ENCODE results near the gene FAM83C.

Gene FAM83C

GRCh38 chr20:35298264-35298663 is 6.0 kb upstream of the FAM83C start:
- no peak for DNase-seq

DNA sequence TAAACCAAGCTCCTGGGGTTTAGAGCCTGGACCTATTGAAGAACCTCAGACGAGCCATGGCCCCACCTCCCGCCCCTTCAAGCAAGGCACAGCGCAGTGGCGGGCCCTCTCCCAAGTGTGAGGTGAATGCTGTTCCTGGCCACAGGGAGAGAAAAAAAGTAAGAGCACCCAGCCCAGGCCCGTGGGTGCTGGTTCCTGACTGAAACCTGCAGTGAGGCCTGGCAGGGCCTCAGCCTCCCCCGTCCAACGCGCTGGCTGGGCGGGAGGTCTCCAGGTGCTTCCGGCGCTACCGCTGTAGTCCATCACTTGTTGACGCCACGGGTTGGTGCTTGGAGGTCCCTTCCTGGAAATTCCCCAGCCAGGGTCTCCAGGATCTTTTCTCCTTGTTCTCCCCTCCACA is 5.5 kb upstream of the FAM83C start:
- no peak for DNase-seq

DNA sequence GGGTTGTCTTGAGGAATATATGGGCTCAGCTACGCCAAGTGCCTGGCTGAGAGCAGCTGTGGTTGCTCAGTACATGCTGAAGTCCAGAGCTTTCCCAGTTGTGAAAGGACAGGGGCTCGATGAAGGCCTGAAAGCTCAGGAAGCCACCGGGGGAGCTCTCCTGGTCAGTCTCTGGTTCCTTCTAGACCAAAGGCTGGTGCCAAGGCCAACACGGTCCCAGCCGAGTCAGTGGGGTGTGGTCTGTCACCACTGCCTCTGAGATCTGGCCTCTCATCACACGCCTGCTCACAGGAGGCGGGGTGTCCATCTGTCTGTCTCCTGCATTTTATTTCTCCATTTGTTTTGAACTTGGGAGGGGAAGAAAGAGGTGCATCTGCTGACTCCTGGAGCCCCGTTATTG is 4.9 kb upstream of the FAM83C start:
- no peak for DNase-seq

DNA sequence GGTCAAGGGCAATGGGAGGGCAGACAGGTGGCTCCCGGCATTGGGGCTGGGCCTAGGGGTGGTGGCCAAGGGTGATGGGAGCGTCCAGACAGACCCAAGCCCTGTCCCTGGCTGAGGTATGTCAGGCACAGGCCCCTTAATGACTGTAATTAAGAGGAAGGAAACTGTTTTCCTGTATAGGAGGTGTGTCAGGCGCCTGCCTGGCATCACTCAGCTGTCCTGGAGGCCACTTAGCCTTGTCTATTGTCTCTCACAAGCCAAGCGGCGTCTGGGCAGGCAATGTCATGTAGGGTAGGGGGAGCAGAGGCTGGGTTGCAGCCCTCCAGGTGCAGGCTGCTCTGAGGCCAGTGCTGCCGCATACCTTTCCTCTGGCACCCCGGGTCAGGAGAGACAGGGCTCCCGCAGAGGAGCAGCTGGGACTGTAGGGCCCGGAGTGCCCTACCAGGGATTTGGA is 3.9 kb upstream of the FAM83C start:
- DNase-seq: no peak

DNA sequence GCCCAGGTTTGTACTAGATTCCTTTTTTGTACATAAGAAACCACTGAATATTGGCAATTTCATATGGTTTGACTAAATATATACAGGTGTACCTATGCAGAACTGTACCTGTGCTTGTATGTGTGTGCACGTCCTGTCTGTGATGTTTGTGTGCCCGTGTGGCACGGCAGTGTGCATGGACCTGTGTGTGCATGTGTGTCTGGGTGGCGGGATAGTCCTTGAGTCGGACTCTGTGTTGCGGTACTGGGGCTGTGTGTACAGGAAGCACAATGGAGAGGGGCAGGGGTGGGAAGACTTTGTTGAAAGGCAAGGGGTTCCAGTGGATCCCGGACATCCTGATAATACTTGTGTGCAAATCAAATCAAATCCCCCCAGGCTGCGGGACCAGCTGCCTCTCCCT is 3.4 kb upstream of the FAM83C start:
- no peak for DNase-seq

- DNase-seq: no peak
These were observed 2.8 kb upstream of the FAM83C start for GRCh38 chr20:35295058-35295457.

- no peak for DNase-seq
These were observed 2.1 kb upstream of the FAM83C start for GRCh38 chr20:35294293-35294685.

DNA sequence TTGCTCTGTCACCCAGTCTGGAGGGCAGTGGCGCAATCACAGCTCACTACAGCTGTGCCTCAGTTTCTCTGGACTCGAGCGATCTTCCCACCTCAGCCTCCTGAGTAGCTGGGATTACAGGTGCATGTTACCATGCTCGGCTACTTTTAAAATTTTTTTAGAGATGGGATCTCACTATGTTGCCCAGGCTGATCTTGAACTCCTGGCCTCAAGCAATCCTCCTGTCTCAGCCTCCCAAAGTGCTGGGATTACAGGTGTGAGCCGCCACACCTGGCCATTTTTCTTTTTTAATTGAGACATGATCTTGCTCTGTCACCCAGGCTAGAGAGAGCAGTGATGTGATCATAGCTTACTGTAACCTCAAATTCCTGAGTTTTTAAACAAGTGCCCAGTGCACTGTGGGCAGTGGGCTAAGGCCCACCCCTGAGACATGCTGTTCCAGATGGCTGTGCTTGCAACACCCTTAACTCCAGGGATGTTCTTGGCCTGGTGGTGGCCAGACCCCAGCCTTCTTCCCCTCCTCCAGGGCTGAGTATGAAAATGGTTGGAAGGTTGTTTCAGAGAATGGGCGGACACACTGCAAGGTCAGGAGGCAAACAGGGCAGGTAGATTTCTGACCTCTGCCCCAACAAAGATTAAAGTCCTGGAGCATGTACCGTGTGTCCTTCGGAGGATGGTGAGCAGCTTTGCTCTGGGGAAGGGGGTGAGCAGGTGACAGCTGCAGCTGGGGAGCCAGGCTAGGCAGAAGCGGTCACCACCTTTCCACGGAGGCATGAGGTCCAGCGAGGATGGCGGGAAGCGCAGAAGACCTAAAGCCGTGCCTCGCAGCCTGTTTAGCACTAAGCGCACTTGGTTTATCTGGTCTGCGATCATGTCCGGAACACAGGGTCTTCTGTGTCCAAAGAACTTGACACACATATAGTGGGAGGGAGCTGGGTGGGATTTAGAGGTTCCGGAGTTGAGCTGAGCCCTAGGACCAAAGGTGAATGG is 1.4 kb upstream of the FAM83C start:
- no peak for DNase-seq

DNA sequence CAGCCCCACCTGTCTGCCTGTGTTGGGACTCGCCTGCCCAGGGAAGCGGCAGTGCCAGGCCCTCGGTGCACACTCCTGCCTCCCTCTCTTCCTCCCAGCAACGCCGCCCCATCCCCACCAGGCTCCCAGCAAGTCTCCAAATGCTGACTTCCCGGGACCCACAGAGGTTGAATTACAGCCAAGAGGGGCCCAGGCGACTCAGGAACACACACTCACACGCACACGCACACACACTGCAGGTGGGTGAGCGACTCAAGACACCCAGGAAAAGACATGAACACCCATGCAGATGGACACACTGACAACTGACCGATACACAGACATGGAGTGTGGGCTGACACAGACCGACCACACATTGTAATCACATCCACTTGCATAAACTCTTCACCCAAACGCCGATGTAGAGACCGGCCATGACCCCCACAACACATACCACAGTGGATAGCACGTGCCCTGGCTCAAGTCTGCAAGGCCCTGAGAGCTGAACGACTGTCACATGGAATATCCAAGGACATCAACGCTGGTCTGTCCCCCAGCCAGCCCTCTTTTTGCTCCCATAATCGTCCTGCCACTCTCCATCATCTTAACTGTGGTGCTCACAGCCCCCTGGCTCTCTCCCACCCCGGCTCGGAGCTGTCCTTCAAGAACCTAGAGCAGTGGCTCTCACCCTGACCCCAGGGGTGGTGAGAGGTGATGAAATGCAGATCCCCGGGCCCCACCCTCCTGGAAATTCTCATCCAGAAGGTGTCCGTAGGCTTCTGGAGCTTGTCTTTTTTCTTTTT is 470 bp upstream of the FAM83C start:
- no peak for DNase-seq

GRCh38 chr20:35290887-35291417 is 1.3 kb downstream of the FAM83C start:
- DNase-seq: no peak

- no peak for DNase-seq
These were observed 1.9 kb downstream of the FAM83C start for GRCh38 chr20:35290186-35290886.

DNA sequence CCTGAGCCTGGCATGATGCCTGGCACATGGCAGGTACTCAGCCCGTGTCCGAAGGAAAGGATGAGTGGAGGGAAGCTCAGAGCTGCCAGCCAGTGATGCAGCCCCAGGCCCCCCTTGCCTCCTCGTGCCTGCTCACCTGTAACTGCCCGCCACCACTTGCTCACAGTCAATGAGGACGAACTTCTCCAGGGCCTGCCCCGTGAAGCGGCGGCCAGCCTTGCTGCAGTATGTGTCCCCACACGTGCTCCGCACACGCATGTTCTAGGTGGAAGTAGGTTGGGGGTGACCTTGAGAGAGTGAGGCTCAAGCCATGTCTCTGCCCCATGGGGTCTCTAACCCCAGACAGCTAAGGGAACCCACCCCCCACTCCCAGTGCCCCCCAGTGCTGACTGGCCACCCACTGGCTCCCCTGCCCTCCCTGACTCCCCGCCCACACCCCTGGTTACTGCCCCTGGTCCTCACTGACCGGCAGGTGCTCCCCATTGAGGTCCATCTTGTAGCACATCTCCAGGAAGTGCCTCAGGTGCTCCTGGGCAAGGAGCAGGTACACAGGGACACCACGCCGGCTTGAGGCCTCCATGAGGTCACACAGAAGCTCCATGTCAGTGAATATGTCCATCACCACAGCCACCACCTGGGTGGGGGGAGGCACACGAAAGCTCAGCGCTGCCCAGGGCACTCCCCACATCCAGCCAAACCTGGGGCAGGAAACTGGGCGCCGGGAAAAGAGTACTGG is 3.7 kb downstream of the FAM83C start:
- no peak for DNase-seq

DNA sequence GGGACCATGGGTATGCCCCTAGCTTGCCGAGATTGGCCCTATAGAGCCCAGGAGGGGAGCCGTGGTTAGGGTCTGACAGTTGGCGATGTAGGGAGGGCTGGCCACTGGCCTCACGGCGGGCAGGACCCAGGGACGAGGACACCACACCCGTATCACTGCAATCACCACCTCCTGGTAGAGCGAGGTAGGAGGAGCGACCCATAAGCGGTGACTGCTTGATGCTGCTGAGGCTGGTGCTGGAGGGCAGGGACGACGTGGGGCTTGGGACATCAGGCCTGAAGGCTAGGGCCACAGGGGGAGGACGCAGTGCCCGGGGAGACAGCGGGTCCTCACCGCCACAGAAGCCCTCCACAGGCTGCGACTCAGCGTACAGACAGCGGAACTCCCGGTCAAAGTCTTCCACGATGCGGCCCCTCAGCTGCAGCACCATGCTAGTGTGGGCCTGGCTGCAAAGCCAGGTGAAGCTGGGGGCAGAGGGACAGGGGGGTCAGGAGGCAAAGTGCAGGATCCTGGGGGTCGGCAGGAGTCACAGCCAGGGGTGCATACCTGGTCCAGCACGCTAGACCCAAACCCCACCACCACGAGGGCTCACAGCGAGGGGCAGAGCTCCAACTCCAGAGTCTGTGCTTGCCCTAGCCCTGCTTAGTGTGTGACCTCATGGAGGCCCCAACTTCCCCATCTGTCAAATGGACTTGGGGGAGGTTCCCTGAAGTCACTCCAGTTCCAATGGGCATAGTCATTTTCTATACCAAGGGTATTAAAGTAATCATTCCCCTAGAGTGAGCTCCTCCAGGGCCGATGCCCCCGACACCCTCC is 4.5 kb downstream of the FAM83C start:
- DNase-seq: no peak

DNA sequence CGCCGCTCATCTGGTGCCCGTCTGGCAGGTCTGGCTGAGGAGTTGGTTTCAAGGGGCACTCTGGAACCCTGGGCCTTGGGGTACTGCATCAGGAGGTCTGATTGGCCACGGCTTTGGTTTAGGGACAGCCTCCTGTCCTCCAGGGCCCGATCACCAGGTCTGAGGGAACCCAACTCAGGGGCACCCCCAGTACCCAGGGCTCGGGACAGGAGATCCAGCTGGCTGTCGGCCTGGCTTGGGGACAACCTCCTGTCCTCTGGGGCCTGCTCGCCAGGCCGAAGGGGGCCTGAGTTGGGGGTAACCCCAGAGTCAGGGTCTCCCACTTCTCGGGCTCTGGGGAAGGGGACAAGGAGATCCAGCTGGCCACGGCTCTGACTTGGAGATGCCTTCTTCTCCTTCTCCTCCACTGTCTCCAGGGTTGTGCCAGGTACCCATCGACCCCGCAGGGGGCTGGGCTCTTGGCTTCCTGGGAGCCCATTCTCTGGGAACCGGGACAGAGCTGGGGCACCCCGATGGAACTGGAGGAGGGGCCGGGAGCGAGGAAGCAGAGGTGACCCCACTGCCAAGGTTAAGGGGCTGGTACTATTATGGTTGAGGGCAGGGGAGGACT is 5.2 kb downstream of the FAM83C start:
- DNase-seq: no peak

- DNase-seq: no peak
These were observed 5.9 kb downstream of the FAM83C start for GRCh38 chr20:35286077-35286898.

DNA sequence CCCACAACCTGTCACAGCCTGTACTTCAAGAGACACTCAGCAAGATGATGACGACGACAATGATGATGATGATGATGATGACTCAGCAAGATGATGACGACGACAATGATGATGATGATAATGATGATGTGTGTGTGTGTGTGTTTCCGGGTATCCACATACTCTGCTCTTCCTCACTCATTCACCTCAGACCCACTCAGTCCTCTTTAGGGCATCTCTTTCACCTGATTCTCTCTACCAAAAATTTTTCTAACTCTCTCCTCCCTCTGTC is 6.5 kb downstream of the FAM83C start:
- DNase-seq: peak in 1 of 2 donors; percentile 10

GRCh38 chr20:35284992-35285805 is 7.0 kb downstream of the FAM83C start:
- no peak for DNase-seq

DNA sequence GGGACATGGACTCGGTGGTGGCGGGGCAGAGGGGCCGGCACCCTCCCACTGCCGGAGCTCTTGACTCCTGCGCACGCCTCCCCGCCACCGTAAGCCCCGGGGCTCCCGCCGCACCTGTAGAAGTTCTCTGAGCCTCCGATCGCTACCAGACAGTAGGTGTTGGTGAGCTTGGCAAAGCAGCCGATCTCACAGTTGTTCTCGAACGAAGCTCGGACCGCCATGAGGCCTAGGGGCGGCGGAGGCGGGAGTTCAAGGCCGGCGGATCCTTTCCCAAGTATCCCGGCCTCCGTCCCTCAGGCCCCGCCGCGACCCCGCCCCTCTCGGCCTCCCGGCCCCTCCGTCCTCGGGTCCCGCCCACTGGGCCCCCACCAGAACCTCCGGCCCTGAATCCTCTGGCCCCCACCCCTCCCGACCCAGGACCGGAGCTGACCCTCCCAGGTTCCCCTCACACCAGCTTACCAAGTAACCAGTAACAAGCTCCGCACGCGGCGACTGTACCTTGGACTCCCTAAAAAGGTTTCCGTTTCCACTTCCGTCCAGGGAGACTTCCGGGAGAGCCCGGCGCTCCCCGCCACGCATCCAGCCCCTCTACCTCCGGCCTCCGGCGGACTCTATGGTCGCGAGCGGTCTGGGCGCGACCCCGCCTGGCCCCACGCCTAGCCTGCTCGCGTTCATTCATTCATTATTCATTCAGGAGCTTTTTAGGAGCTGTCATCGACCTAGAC is 7.8 kb downstream of the FAM83C start, which contains the start of gene EIF6:
TSS of gene EIF6 (minus strand) at position 506 of the 725 bp plus-strand sequence. CDS start at position 221, 285 bp downstream.
- DNase-seq: peak; percentile 66 to 75
